Measurements from ENCODE around the gene CHST11.

The CHST11 gene

DNA sequence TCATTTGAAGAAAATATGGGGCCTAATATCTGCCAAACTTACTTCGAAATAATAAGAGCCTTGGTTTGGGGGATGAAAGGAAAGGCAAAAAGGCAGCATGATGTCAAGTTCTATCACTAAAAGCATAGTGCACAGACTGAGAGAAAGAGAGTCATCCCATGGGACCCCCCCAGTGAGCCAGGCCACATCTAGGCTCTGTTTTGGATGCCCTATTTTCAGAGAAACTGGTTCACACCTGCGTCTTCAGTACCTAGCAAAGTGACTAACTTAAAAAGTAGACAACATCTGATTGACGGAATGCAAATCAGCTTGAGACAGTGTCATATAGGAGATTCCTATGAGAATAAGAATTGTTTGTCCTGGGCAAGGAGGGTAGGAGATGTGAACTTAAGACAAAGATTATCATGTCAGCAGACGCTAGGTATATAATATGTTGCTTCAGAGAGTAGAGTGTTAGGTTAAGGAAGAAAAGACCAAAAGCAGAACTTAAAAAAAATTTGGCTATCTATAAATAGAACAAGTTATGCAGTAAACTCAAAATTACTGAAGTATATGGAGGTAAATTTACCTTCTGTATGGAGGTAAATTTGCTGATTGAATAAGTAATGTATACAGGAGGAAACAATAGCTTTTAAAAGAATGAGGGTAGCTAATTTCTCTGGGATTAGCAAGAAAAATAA, 353.1 kb downstream of the CHST11 start:
- DNase-seq (ENCODE audit: low read depth), result no peak
